Neutrophil (primary cell): ENCODE measurements around the gene PIGZ.

Source experiments
- H3K27ac ChIP-seq: fragments of 200-600 bp; sonication (generic); 2 replicates; pipeline ENCODE4 v1.5.1; 2016; ENCODE audit warnings: mild to moderate bottlenecking, moderate library complexity
- H3K27me3 ChIP-seq: fragments of 200-600 bp; sonication (generic); 2 replicates; pipeline ENCODE4 v1.6.0; 2016; ENCODE audit warnings: mild to moderate bottlenecking
- H3K36me3 ChIP-seq: fragments of 200-600 bp; sonication (generic); 2 replicates; pipeline ENCODE4 v1.5.1; 2017
- H3K4me1 ChIP-seq, 2 experiments: fragments of 200-600 bp in 1 of 2; sonication (generic) in 1 of 2; 1 replicate in 1 of 2; 2 replicates in 1 of 2; pipeline versions ENCODE4 v1.5.1 to v1.6.1; 2013 to 2016; ENCODE audit warnings: low read depth in 1 of 2, low read length in 1 of 2, mild to moderate bottlenecking in 1 of 2, moderate library complexity in 1 of 2; ENCODE audit not compliant: control insufficient read depth in 1 of 2, insufficient read depth in 1 of 2
- H3K4me3 ChIP-seq, 2 experiments: fragments of 200-600 bp in 1 of 2; sonication (generic) in 1 of 2; 1 replicate in 1 of 2; 2 replicates in 1 of 2; pipeline ENCODE4 v1.5.1; 2013 to 2016; ENCODE audit warnings: low read depth in 1 of 2, low read length in 1 of 2, mild to moderate bottlenecking in 1 of 2, moderate library complexity in 1 of 2
- H3K9me3 ChIP-seq: fragments of 200-600 bp; sonication (generic); 2 replicates; pipeline ENCODE4 v1.5.1; 2016
- CTCF ChIP-seq: fragments of 200-600 bp; sonication (generic); IDR thresholded peaks from 2 replicates; pipeline ENCODE4 v1.5.1; 2016; ENCODE audit warnings: antibody characterized with exemption

PIGZ gene

GRCh38 chr3:196983186-196983585 is 14.6 kb upstream of the PIGZ start:
- Histone ChIP-seq H3K27ac (no peak overlapping the region), H3K27me3 (peaks cover 8% of the 10 kb centered on the region), H3K4me3 (no peak overlapping the region), H3K4me1 (no peaks in the 10 kb centered on the region), H3K36me3 (no peaks in the 10 kb centered on the region), H3K9me3 (no peaks in the 10 kb centered on the region)
- no peak for TF ChIP-seq CTCF

DNA sequence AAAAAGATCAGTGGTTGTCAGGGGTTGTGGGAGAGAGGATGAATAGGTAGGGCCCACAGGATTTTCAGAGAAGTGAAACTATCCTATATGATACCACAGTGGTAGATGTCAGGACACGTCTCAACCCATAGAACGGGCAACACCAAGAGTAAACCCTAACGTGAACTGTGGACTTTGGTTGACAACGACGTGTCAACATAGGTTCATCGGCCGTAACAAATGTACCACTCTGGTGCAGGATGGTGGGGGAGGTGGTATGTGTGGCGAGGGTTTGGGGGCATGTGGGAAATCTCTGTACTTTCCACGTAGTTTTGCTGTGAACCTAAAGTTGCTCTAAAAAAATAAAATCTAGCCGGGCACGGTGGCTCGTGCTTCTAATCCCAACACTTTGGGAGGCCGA is 13.0 kb upstream of the PIGZ start:
- H3K4me1 ChIP-seq, result no peaks in the 10 kb centered on the region
- no peaks in the 10 kb centered on the region for H3K9me3 ChIP-seq
- H3K4me3 ChIP-seq, result no peak overlapping the region
- H3K27me3 ChIP-seq, result peaks cover 8% of the 10 kb centered on the region
- TF ChIP-seq CTCF, result no peak
- H3K36me3 ChIP-seq, result no peaks in the 10 kb centered on the region
- no peak overlapping the region for H3K27ac ChIP-seq

- no peak for TF ChIP-seq CTCF
- Histone ChIP-seq H3K4me3 (no peak overlapping the region), H3K4me1 (no peaks in the 10 kb centered on the region), H3K27me3 (no peaks in the 10 kb centered on the region), H3K9me3 (no peaks in the 10 kb centered on the region), H3K27ac (no peak overlapping the region), H3K36me3 (no peaks in the 10 kb centered on the region)
These were observed 10.9 kb upstream of the PIGZ start for GRCh38 chr3:196979545-196979944.

- H3K27ac ChIP-seq, result no peak overlapping the region
- no peak overlapping the region for H3K4me3 ChIP-seq
- TF ChIP-seq CTCF, result no peak
- no peaks in the 10 kb centered on the region for H3K4me1 ChIP-seq
- no peaks in the 10 kb centered on the region for H3K9me3 ChIP-seq
- H3K27me3 ChIP-seq, result no peaks in the 10 kb centered on the region
- H3K36me3 ChIP-seq, result no peaks in the 10 kb centered on the region
These were observed 8.3 kb upstream of the PIGZ start for GRCh38 chr3:196976941-196977340.

DNA sequence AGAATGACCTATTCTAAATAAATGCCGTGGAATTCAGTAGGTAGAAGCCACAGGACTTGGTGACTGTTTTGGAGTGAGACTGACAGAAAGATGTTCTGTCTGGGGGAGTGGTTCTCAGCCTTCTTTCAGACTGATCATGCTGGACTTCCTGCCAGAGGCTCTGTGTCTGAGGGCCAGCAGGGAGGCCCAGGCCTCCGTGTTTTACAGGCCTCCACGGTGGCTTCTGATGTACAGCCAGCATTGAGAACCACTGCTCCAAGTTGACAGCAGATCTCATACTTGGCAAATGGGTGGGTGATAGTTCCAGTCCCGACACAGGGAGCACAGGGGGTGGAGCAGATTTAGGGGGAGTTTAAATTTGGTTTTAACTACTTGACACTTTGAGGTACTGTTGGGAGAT is 6.7 kb upstream of the PIGZ start:
- H3K4me3 ChIP-seq, result no peak overlapping the region
- H3K36me3 ChIP-seq, result no peaks in the 10 kb centered on the region
- H3K9me3 ChIP-seq, result no peaks in the 10 kb centered on the region
- TF ChIP-seq CTCF, result no peak
- H3K4me1 ChIP-seq, result no peaks in the 10 kb centered on the region
- H3K27ac ChIP-seq, result no peak overlapping the region
- peaks cover 9% of the 10 kb centered on the region for H3K27me3 ChIP-seq

GRCh38 chr3:196974661-196975060 is 6.0 kb upstream of the PIGZ start:
- Histone ChIP-seq H3K4me1 (peaks cover 0 to 3% of the 10 kb centered on the region in 2 experiments), H3K27ac (no peak overlapping the region), H3K9me3 (no peaks in the 10 kb centered on the region), H3K4me3 (no peak overlapping the region), H3K36me3 (no peaks in the 10 kb centered on the region), H3K27me3 (peaks cover 13% of the 10 kb centered on the region)
- TF ChIP-seq CTCF, result no peak
